Measurements from ENCODE around the gene DNAH17.
"Not testable (repeated sequence)": the region's sequence is repeated elsewhere in the genome, so short reads cannot be mapped to it uniquely, and the experiment has no call there.

Gene DNAH17

DNA sequence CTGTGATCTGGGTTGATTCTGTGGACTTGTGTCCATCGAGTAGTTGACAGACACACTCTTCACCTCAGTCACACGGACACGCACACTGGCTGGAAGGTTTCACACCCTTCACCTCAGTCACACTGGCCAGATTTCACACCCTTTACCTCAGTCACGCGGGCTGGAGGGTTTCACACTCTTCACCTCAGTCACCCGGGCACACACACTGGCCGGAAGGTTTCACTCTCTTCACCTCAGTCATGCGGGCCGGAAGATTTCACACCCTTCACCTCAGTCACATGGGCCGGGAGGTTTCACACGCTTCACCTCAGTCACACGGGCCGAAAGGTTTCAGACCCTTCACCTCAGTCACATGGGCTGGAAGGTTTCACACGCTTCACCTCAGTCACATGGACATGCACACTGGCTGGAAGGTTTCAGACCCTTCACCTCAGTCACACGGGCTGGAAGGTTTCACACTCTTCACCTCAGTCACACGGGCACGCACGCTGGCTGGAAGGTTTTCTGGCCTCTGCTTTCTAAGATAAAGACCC lies 102.5 kb downstream of the DNAH17 start:
- DNase-seq, result peak in 2 of 5 experiments; percentile 27 to 74

DNA sequence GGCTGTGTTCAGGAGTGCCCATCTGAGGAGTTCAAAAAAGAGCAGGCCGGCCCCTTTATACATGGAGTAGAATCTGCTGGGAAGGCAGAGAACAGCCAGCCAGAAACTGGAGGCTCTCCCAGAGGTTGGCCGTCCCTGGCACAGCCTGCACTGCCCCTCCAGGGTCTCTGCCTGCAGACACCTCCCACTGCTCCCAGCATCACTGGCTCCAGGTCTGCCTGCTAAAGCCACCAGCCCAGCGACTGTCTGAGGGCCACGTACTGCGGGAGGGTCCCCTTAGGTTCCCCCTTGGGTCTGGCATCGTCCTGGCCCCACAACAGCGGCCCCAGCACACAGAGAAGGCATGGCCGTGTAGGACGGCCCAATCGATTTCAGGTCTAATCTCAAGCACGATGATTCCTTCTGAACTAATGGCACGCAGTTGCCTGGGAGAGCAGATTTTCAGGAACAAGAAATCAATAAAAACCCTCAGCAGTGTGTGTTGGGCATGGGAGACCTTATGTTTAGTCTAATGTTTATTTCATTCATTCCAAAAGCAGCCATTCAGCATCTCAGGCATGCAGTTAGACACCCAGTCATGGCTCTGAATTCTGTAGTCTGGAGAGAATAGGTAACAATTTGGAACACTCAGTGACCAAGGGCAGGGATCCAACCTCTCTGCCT lies 103.1 kb downstream of the DNAH17 start:
- no peak for DNase-seq

- no peak for DNase-seq
Observed at GRCh38 chr17:78472035-78472905, 104.9 kb downstream of the DNAH17 start.

DNA sequence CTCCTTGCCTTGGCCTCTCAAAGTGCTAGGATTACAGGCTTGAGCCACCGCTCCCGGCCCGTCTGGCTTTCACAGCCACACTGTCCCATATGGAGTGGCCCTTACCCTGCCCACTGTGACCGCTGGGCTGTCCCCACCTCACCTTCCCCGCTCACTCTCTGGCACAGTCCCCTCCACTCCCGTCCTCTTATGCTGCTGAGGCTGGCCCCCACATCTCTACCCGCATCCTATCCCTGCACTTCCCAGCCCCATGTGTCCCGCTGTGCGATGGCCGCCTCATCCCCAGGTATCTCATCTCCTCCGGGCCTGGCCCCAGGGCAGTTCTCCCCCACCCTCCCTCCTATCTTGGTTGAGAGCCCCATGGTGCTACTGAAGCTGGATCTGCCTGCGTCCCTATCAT lies 105.6 kb downstream of the DNAH17 start:
- DNase-seq, result no peak

GRCh38 chr17:78469443-78469842 lies 107.8 kb downstream of the DNAH17 start:
- no peak for DNase-seq

DNA sequence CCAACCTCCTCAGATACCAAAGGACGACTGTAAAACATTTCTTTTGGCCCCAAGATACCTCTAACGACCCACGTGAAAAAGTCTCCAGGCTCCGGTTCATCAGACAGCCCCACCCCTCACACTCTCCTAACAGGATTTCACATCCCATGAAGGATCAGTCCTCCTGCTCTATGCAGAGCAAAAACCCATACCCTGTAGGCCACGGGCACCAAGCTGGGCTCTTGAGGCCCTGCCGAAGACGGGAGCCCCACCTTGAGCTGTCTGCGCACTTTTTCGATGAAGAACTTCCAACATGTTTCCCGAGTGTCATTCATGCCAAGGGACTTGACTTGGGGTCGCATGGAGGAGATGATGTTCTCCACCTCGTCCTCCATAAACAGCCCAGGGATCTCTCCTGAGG lies 108.8 kb downstream of the DNAH17 start:
- DNase-seq, result no peak

DNA sequence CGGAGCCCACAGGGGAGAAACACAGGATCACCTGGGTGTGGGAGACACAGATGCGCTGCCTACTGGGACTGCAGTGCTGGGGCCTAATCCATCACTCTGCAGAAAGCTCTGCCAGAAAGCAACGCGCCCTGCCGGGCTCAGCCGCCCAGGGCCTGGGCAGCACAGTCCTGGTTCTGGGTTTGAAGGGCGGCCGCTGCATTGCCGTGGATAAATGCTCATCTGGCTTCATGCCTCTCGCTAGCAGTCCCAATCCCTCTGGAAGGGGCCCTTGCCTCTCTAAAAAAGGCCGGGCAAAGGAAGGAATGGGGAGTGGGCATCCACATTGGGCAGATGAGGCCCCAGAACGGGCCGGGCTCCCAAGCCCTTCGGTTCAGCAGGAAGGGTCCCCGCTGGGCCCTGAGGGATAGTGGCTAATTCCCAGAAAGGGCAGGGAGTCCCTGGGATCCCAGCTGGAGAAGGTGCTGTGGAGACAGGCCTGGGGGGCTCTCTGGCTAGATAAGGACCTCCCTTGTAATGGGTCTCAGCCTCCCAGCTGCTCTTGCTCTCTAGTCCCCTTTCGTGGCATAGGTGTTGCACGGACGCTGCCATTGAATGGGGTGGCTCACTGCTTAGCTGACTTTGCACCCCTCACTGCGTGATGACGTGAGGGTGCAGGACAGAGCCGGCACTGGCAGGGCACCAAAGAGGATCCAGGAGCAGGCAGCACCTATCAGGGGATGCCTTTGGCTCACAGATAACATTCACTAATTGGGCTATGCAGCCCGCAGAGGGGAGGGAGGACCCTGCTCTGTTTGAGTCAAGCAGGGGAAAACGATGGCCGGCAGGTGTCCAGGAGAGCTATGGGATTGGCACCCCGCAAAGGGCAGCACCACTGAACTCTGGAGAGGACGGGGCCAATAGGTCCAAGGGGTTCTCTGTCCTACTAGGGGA lies 110.1 kb downstream of the DNAH17 start:
- DNase-seq, result no peak

DNA sequence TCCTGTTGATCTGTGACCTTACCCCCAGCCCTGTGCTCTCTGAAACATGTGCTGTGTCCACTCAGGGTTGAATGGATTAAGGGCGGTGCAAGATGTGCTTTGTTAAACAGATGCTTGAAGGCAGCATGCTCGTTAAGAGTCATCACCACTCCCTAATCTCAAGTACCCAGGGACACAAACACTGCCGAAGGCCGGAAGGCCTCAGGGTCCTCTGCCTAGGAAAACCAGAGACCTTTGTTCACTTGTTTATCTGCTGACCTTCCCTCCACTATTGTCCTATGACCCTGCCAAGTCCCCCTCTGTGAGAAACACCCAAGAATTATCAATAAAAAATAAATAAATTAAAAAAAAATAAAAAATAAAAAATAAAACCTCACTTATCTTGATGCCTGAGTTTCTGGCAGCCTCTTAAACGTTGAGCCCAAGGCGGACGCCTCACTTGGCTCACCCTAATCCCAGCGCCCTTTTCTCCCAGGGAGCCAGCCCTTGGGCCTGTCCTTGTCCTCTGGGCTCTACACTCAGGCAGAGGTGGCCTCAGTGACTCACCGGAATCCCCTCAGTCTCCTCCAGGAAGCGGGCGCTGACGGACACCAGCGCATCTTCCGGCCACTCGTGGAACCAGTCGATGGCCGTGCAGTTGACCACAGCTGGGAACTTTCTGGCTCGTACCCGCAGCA lies 110.9 kb downstream of the DNAH17 start:
- DNase-seq, result not testable (repeated sequence)

DNA sequence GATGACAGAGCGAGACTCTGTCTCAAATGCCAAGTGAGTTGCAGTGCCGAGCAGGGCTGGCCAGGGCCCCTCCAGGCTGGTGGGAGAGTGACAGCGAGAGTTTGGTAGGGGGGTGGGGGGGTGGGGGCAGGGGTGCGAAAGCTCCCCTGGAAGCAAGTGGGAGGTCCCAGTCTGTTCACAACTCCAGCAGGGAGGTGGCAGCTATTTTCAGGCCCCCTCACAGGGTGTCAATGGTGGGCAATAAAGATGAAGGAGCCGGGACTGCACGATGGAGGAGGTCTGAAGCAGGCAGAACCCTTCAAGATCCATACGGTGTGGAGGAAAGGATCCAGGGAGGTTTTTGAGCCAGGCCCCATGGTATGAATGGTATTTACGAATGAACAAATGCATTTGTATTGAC lies 115.0 kb downstream of the DNAH17 start:
- DNase-seq, result no peak

GRCh38 chr17:78461799-78462053 lies 115.5 kb downstream of the DNAH17 start:
- DNase-seq, result no peak

- no peak for DNase-seq
Observed at GRCh38 chr17:78460951-78461798, 116.0 kb downstream of the DNAH17 start.

DNA sequence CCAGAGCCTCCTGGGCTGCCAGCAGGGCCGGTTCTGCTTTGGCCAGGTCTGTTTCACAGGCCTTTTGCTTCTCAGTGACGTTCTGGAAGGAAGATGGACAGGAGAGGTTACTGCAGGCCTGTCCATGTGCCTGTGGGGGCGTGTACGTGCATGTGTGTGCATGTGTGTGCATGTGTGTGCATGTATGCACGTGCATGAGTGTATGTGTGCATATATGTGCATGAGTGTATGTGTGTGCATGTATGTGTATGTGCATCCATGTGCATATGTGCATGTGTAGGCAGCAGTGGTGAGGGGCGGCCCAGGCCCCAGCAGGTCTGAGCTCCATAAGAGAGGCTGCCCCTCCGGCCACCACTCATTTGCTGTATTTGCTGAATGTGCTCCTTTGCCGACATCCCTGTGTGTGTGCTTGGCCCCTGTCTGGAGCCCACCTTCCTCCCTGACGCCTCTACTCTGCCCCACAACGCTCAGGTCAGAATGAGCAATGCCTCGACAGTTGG lies 117.0 kb downstream of the DNAH17 start:
- no peak for DNase-seq

GRCh38 chr17:78459696-78460095 lies 117.5 kb downstream of the DNAH17 start:
- no peak for DNase-seq

GRCh38 chr17:78458736-78459335 lies 118.4 kb downstream of the DNAH17 start:
- DNase-seq, result no peak

GRCh38 chr17:78458091-78458490 lies 119.1 kb downstream of the DNAH17 start:
- DNase-seq, result no peak

GRCh38 chr17:78454346-78454745 lies 122.8 kb downstream of the DNAH17 start:
- DNase-seq, result no peak

DNA sequence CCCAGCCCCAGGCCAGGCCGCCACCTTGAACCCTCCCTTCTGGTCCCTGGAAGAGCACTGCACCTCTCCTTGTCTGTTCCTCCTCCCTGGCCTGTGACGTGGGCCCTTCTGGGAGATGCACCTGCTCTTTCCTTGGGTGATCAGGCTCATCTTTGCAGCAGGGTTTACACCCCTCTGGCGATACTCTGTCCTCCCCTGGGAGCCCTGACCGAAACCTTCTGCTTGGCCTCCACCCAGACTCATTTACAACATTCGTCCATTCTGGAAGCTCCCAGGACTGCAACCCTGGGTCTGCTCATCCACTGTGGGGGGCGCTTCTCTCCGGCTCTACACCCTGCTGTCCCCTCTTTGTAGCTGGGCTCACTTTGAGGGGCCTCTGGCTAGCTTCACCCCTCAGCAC lies 125.4 kb downstream of the DNAH17 start:
- DNase-seq, result no peak

GRCh38 chr17:78450696-78451345 lies 126.4 kb downstream of the DNAH17 start:
- no peak for DNase-seq

DNA sequence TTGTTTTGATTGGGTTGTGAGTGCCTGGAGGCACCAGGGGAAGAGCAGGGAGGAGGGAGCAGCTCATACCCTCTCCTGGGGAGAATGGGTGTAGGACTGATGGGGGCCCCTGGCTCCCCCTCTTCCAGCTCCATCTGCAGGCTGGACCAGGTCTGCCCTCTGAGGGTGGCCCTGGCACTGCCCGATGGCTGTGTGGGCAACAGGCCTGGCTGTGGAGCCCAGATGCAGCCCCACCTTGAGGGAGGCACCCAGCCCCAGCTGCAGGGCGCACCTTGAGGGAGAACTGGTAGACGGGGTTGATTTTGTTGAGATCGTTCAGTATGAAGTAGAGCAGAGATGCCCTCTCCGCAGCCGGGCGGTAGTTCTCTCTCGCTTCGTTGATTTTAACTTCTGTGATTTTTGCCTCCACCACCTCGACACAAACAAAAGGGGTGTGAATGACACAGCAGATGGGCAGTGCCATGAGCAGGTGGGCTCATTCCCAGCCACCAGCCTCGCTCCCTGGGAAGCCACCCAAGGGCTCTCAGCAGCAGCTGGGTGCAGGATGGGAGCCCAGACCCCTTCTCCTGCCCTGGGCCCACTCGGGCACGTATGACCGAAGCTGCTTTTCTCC lies 127.1 kb downstream of the DNAH17 start:
- no peak for DNase-seq
